ENCODE measurements around the gene EFR3B.

- TF ChIP-seq CTCF (IDR thresholded peaks at IDR 0.05) (no peak), EZH2phosphoT487 (IDR thresholded peaks at IDR 0.05) (no peak), EZH2 (IDR thresholded peaks at IDR 0.05) (no peak)
Measured at GRCh38 chr2:25072606-25073005, 30.7 kb downstream of the EFR3B start.

Data from neural progenitor cell (in vitro differentiated cells).